ACHN (cell line): ENCODE results near the gene AK5.
"Not testable (repeated sequence)": the region's sequence is repeated elsewhere in the genome, so short reads cannot be mapped to it uniquely, and the experiment has no call there.

Experiments
- DNase-seq: peaks from one replicate; pipeline ENCODE4 v3.0.0-alpha.2; 2015
- in situ Hi-C: cut with HindIII; loops from 2 replicates; pipeline ENCODE4 v1.10.0; 2017; ENCODE audit warnings: low sequenced_read_pairs, low pct_ligation_motif_present, low pct_unique_long_range_greater_than_20kb

Gene AK5

DNA sequence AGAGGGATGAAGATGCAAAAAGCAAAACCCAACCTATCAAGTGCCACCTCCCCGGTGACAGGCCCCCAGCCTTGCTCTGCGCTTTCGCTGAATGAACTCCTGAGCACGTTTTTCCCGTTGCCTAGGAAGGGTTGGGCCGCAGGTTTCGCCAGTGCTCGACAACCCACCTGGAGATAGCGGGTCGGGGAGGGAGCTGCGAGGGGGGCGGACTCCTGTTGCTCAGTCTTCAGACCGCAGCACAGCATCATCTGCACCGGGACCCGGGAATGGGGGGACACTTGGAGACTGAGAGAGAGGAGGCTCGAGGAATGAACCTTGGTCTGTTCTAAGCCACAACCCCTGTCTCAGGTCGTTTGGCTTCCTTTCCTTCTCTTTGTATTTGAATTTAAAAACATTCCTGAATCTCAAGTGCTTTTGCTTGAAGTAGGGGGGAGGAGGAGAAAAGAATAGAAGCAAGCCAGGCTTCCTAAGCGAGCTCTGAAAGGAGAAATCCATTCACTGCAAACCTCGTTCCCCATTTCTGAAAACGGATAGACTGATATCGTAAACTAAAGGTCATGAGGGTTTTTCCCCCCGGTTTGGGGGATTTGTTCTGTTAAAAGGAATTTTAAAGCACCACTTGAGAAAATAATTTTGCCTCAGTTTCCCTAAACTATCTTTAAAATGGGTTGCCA, 1.2 kb downstream of the AK5 start:
- in situ Hi-C loops: no loop called here

GRCh38 chr1:77283701-77284425, 2.0 kb downstream of the AK5 start:
- DNase-seq: no peak
- in situ Hi-C loops: no loop called here

More for the DNA sequence above, 1.2 kb downstream of the AK5 start:
- peak; percentile 12 for DNase-seq

DNA sequence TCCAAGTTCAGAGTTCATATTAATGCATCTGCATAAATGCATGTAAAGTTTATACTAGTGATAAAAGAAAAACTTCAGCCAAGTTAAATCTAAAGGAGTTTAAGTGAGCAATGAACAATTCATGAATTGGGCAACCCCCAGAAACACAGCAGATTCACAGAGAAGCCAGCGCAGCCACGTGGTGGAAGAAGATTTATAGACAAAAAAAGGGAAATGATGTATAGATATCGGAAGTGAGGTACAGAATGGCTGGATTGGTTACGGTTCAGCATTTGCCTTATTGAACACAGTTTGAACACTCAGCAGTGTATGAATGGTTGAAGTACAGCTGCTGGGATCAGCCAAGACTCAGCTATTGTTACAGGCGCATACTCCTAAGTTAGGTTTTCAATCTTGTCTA, 5.7 kb downstream of the AK5 start:
- in situ Hi-C loops: no loop called here
- DNase-seq: no peak

DNA sequence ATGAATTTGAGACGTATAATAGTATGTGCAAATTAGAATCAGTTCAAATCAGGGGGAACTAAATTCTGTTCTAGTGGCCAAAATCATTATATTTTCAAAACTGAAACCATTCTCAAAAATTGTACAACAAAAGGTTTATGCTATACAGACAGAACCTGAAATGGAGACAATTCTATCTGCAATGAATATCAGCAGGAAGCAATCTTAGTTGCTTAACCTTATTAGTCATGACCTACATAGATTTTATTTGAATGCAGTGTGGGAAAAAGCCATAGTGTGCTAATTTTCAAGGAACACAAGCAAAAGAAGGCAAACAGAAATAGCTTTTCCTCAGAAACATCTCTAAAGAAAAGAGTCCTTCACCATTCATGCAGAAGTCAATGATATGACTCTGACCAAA, 6.5 kb downstream of the AK5 start:
- DNase-seq: no peak
- in situ Hi-C loops: no loop called here

DNA sequence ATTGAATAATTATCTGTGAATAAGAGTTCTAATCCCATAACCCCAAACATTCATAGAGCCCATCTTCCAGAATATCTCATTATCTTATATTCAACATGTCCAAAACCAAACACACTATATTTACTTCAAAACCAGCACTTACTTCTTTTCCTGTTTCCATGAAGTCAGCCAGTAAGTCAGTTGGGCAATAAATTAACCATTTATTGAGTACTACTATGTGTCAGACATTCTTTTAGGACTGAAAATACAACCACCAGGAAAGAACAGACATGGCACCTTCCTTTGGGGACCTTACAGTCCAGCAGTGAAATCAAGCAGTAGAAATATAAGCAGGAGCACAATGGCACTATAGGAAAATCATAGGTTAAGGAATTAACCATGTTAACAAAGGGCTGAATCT, 8.8 kb downstream of the AK5 start:
- in situ Hi-C loops: no loop called here
- no peak for DNase-seq

GRCh38 chr1:77292551-77292950, 10.7 kb downstream of the AK5 start:
- in situ Hi-C loops: no loop called here
- no peak for DNase-seq

DNA sequence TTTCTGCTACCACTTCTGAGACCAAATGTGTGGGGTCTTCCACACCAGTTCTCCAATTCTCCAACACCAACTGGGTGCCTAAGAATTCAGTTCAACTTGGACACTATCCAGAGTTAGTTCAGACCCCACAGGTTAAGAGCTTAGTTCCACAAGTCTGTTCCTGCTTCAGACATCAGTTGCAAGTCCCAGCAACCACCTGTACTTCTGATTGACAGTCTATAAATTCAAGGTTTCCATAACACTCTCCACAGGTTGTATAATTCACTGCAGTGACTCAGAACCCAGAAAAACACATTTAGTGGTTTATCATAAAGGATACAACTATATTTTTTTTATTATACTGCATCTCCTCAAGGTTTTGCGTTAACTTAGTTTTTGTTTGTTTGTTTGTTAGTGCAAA, 18.7 kb downstream of the AK5 start:
- in situ Hi-C loops: no loop called here
- no peak for DNase-seq

DNA sequence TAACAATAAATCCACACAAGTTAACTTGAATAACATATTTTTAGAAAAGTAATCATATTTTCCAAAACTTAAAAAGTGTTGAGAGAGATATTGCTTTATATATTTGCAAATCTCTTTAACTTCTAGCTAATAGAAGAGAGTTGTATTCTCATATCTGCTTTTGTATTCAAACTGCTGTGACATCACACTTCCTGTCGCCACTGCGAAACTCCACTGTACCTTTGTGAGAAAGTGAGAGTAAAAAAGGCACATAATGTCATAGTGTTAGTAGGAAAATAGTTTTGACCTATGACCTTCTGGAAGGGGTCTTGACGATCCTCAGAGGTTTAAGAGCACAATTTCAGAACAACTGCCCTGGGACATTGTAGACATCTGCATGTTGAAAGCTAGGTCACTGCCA, 21.6 kb downstream of the AK5 start:
- no peak for DNase-seq
- in situ Hi-C loops: no loop called here

- in situ Hi-C loops: no loop called here
- DNase-seq: no peak
These were observed 27.2 kb downstream of the AK5 start for GRCh38 chr1:77308889-77309621.

DNA sequence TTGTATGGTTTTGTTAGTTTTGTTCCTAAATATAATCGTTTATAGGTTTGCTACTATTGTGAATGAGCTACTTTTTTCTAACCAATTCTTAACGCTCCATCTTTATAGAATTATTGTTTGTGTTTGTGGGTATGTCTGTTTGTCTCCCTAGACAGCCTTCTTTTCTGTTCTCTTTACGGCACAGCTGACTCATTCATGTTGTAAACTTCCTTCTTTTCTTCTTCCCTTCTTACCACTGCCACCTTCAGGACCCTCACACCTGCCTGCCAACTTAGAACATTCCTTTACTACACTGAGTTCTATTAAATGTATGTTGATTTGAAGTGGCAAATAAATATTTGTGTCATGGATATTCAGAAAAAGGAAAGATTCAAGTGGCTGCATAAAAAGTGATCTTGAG, 29.1 kb downstream of the AK5 start:
- in situ Hi-C loops: no loop called here
- no peak for DNase-seq

DNA sequence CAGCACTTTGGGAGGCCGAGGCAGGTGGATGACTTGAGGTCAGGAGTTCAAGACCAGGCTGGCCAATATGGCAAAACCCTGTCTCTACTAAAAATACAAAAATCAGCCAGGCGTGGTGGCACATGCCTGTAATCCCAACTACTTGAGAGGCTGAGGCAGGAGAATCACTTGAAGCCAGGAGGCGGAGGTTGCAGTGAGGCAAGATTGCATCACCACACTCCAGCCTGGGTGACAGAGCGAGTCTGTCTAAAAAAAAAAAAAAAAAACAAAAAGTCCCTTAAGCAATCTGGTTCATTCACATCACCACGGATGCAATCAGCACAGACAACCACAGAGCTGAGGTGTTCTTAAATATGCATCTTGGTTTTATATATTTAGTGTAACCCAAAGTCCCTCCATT, 30.5 kb downstream of the AK5 start:
- in situ Hi-C loops, DNase-seq: not testable (repeated sequence)

DNA sequence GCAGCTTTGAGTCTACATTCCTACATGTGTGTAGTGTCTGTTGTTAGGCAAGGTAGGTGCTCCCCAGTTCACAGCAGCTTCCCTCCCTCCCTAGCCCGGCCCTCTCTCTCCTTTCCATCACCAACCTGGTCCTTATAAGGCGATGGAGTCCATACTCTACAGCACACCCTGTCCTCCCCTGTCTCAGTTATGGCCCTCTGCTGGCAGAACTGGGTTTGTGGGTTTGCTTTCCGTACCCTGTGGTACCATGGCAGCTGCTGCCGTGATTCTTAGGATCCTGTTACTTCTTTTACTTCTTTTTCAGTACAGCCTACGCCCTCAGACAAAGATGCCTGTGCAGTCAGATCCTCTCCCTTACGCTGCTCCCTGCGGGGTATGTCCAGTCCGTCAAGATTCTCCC, 31.7 kb downstream of the AK5 start:
- in situ Hi-C loops: no loop called here
- DNase-seq: peak; percentile 53

DNA sequence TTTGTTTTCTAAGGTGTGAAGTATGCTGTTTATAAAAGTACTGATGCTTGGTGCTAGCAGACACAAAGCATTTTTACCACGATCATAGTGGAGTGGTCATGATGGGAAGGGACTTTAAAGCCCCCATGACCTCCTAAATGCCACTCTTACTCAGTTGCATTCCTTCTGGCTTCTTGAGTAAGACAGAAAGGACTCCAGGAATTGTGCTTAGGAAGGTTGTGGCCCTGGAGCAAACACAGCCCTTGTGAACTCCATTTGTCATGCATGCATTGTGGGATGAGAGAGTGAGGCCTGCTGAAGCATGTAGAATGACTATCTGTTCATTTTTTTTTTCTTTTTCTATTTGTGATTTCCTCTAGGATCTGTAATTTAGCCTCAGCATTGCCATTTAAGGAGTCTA, 34.2 kb downstream of the AK5 start:
- in situ Hi-C loops: no loop called here
- DNase-seq: peak; percentile 42

DNA sequence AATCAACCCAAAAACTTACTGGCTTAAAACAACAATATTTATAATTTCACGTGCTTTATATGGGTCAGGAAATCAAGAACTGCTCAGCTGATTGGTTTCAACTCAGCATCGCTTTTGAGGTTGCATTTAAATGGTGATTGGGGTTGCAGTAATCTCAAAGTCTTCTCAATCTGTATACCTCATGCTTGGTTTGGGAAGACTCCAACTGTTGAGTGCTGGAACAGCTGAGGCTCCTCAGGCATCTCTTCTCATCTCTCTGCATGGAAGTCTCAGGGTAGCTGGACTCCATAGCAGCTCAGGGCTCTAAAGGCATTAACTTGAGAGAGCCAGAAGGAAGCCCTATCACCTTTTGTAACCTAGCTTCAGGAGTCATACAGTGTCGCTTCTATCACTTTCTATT, 35.1 kb downstream of the AK5 start:
- in situ Hi-C loops: no loop called here
- DNase-seq: no peak

DNA sequence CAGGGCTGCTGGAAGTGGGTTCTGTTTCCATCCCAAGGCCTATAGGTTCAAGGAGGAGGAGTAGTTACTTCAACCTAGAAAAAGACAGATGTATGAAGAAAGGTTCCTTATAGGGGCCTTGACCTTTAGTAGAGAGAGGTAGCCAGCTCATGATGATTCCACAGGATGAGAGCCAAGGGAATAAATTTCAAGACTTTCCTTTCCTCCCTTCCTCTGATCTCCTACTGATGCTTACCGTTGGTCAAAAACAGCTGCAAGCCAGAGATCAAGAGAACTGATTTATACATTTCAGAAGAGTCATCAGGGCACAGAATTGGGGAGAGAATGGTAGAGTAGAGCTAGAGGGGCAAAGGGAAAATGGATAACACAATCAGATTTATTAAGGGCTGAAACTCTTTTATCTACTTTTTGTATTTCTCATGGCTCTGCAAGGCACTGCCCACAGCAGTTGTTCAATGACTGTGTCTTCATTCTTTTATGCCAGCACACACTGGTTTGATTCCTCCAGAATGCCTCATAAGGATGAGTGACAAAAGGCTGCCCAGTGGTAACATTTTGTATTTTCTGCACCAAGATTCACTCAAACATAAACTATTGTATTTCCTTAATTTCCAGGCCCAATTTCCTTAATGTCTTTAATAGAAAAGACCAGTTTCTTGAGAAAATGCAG, 37.4 kb downstream of the AK5 start:
- DNase-seq: no peak
- in situ Hi-C loops: no loop called here

GRCh38 chr1:77322061-77322900, 40.5 kb downstream of the AK5 start:
- in situ Hi-C loops: no loop called here
- DNase-seq: peak; percentile 95

GRCh38 chr1:77333501-77333900, 51.7 kb downstream of the AK5 start:
- in situ Hi-C loops: no loop called here

DNA sequence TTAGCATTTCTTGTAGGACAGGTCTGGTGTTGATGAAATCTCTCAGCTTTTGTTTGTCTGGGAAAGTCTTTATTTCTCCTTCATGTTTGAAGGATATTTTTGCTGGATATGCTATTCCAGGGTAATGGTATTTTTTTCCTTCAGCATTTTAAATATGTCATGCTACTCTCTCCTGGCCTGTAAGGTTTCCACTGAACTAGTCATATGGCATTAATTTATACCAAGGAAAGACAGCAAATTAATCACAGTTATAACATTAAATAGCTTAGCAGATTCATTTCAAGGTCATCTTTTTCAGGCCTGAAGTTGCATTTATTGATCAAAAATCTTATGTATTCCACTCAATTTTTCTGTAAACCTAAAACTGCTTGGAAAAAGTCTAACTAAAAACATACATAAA, 54.9 kb downstream of the AK5 start:
- in situ Hi-C loops: no loop called here
- DNase-seq: no peak

More at GRCh38 chr1:77333501-77333900, 51.7 kb downstream of the AK5 start:
- no peak for DNase-seq
